Mesendoderm (in vitro differentiated cells): ENCODE measurements around the gene ATPAF2.

Experiments
- DNase-seq: peaks from one replicate; pipeline ENCODE4 v3.0.0; 2013
- H2AK5ac ChIP-seq: 2 replicates; pipeline ENCODE4 v1.6.1; 2013; ENCODE audit warnings: low read length, inconsistent platforms
- H2BK120ac ChIP-seq: 2 replicates; pipeline ENCODE4 v1.6.1; 2013; ENCODE audit warnings: low read depth, mild to moderate bottlenecking, low read length, moderate library complexity, mixed read lengths
- H2BK15ac ChIP-seq: replicated peaks from 2 replicates; pipeline ENCODE4 v1.6.1; 2013; ENCODE audit warnings: low read depth, mild to moderate bottlenecking, moderate library complexity
- H2BK5ac ChIP-seq: 2 replicates; pipeline ENCODE4 v1.6.1; 2013; ENCODE audit warnings: low read length, inconsistent platforms
- H3K18ac ChIP-seq: 2 replicates; pipeline ENCODE4 v1.6.1; 2013; ENCODE audit warnings: mild to moderate bottlenecking, low read length, mixed read lengths
- H3K23ac ChIP-seq: one replicate; pipeline ENCODE4 v1.6.1; 2013; ENCODE audit warnings: low read length
- H3K27ac ChIP-seq: 2 replicates; pipeline ENCODE4 v1.5.1; 2013; ENCODE audit warnings: low read depth, mild to moderate bottlenecking, inconsistent platforms, low read length, moderate library complexity
- H3K27me3 ChIP-seq: 2 replicates; pipeline ENCODE4 v1.6.1; 2013; ENCODE audit warnings: low read length, control low read depth, mild to moderate bottlenecking, inconsistent platforms; ENCODE audit not compliant: insufficient read depth, poor library complexity
- H3K36me3 ChIP-seq: 2 replicates; pipeline ENCODE4 v1.6.1; 2013; ENCODE audit warnings: low read length, inconsistent platforms; ENCODE audit not compliant: control insufficient read depth, insufficient read depth
- H3K4ac ChIP-seq: one replicate; pipeline ENCODE4 v1.6.1; 2013; ENCODE audit warnings: low read depth, mild to moderate bottlenecking, low read length, moderate library complexity
- H3K4me1 ChIP-seq: 2 replicates; pipeline ENCODE4 v1.6.1; 2013; ENCODE audit warnings: low read depth, low read length, inconsistent platforms; ENCODE audit not compliant: control insufficient read depth
- H3K4me2 ChIP-seq: 2 replicates; pipeline ENCODE4 v1.6.1; 2013; ENCODE audit warnings: low read length
- H3K4me3 ChIP-seq: 2 replicates; pipeline ENCODE4 v1.5.1; 2013; ENCODE audit warnings: mild to moderate bottlenecking, low read length
- H3K56ac ChIP-seq: one replicate; pipeline ENCODE4 v1.6.1; 2013; ENCODE audit warnings: low read length
- H3K79me1 ChIP-seq: 2 replicates; pipeline ENCODE4 v1.6.1; 2013; ENCODE audit warnings: low read length, inconsistent platforms
- H3K79me2 ChIP-seq: 2 replicates; pipeline ENCODE4 v1.6.1; 2013; ENCODE audit warnings: mild to moderate bottlenecking, low read length; ENCODE audit not compliant: control insufficient read depth, insufficient read depth
- H3K9ac ChIP-seq: 2 replicates; pipeline ENCODE4 v1.6.1; 2013; ENCODE audit warnings: low read length, inconsistent platforms
- H4K5ac ChIP-seq: one replicate; pipeline ENCODE4 v1.6.1; 2013; ENCODE audit warnings: low read length
- H4K8ac ChIP-seq: one replicate; pipeline ENCODE4 v1.6.1; 2013; ENCODE audit warnings: low read depth, mild to moderate bottlenecking, control low read depth, low read length, moderate library complexity
- WGBS: extraction: QIAGEN DNeasy Blood & Tissue Kit; methylation state at CpG from one replicate; pipeline ENCODE4 v1.1.7; 2013; ENCODE audit warnings: low lambda C conversion rate, missing lambda C conversion rate; ENCODE audit not compliant: insufficient coverage; ENCODE audit errors: extremely low coverage; 5-methylcytosine and 5-hydroxymethylcytosine counted together

ATPAF2 gene

GRCh38 chr17:17981330-17981729 lies 57.6 kb downstream of the ATPAF2 start:
- H3K4me2 ChIP-seq, result no peak overlapping the region
- H2BK5ac ChIP-seq, result no peak overlapping the region
- H3K56ac ChIP-seq, result no peak overlapping the region
- no peak overlapping the region for H3K4ac ChIP-seq
- H3K18ac ChIP-seq, result no peak overlapping the region
- no CpG with 5 or more reads among the region's 9 CpGs for WGBS
- H2BK120ac ChIP-seq, result no peak overlapping the region
- no peak overlapping the region for H2AK5ac ChIP-seq
- no peaks in the 10 kb centered on the region for H3K27me3 ChIP-seq
- H3K9ac ChIP-seq, result no peak overlapping the region
- H3K4me1 ChIP-seq, result no peaks in the 10 kb centered on the region
- no peak overlapping the region for H3K23ac ChIP-seq
- no peak overlapping the region for H3K4me3 ChIP-seq
- H3K36me3 ChIP-seq, result no peaks in the 10 kb centered on the region
- no peak overlapping the region for H4K5ac ChIP-seq
- no peak overlapping the region for H2BK15ac ChIP-seq
- H4K8ac ChIP-seq, result no peak overlapping the region
- H3K27ac ChIP-seq, result no peak overlapping the region
- DNase-seq, result no peak
- H3K79me1 ChIP-seq, result no peaks in the 10 kb centered on the region
- H3K79me2 ChIP-seq, result no peaks in the 10 kb centered on the region

- H3K79me2 ChIP-seq, result no peaks in the 10 kb centered on the region
- no peak overlapping the region for H3K27ac ChIP-seq
- no peak overlapping the region for H2BK5ac ChIP-seq
- DNase-seq, result no peak
- no peak overlapping the region for H3K9ac ChIP-seq
- no peaks in the 10 kb centered on the region for H3K27me3 ChIP-seq
- no peaks in the 10 kb centered on the region for H3K79me1 ChIP-seq
- no peaks in the 10 kb centered on the region for H3K36me3 ChIP-seq
- H2BK120ac ChIP-seq, result no peak overlapping the region
- no peak overlapping the region for H3K4me2 ChIP-seq
- H3K23ac ChIP-seq, result no peak overlapping the region
- no peak overlapping the region for H3K18ac ChIP-seq
- H2BK15ac ChIP-seq, result no peak overlapping the region
- no peak overlapping the region for H3K56ac ChIP-seq
- H2AK5ac ChIP-seq, result no peak overlapping the region
- no peak overlapping the region for H3K4ac ChIP-seq
- H3K4me3 ChIP-seq, result no peak overlapping the region
- no peak overlapping the region for H4K8ac ChIP-seq
- no peak overlapping the region for H4K5ac ChIP-seq
- H3K4me1 ChIP-seq, result no peaks in the 10 kb centered on the region
- WGBS, result no CpG with 5 or more reads among the region's 3 CpGs
These were observed 59.2 kb downstream of the ATPAF2 start for GRCh38 chr17:17979778-17980177.

- H4K5ac ChIP-seq, result no peak overlapping the region
- no peaks in the 10 kb centered on the region for H3K79me2 ChIP-seq
- H3K4ac ChIP-seq, result no peak overlapping the region
- H3K36me3 ChIP-seq, result no peaks in the 10 kb centered on the region
- H2AK5ac ChIP-seq, result no peak overlapping the region
- H4K8ac ChIP-seq, result no peak overlapping the region
- H3K23ac ChIP-seq, result no peak overlapping the region
- no peak overlapping the region for H3K4me3 ChIP-seq
- no peak overlapping the region for H2BK15ac ChIP-seq
- H3K18ac ChIP-seq, result no peak overlapping the region
- H2BK120ac ChIP-seq, result no peak overlapping the region
- H3K4me1 ChIP-seq, result no peaks in the 10 kb centered on the region
- no peak overlapping the region for H3K9ac ChIP-seq
- no peak overlapping the region for H3K27ac ChIP-seq
- no peak overlapping the region for H2BK5ac ChIP-seq
- 100% methylated on average over 1 of the region's 14 CpGs for WGBS
- no peaks in the 10 kb centered on the region for H3K79me1 ChIP-seq
- H3K56ac ChIP-seq, result no peak overlapping the region
- no peak for DNase-seq
- H3K27me3 ChIP-seq, result no peaks in the 10 kb centered on the region
- H3K4me2 ChIP-seq, result no peak overlapping the region
These were observed 60.2 kb downstream of the ATPAF2 start for GRCh38 chr17:17978481-17979424.

- no peak overlapping the region for H3K27ac ChIP-seq
- no peak overlapping the region for H2BK5ac ChIP-seq
- no peaks in the 10 kb centered on the region for H3K79me2 ChIP-seq
- H3K4me3 ChIP-seq, result no peak overlapping the region
- H3K18ac ChIP-seq, result no peak overlapping the region
- no peaks in the 10 kb centered on the region for H3K79me1 ChIP-seq
- H3K4me2 ChIP-seq, result no peak overlapping the region
- H3K56ac ChIP-seq, result peak overlapping the region; percentile 58
- no peak overlapping the region for H4K5ac ChIP-seq
- no peaks in the 10 kb centered on the region for H3K27me3 ChIP-seq
- no peak overlapping the region for H3K4ac ChIP-seq
- H2BK120ac ChIP-seq, result no peak overlapping the region
- no CpG with 5 or more reads among the region's 10 CpGs for WGBS
- DNase-seq, result no peak
- H3K36me3 ChIP-seq, result no peaks in the 10 kb centered on the region
- H3K23ac ChIP-seq, result no peak overlapping the region
- no peaks in the 10 kb centered on the region for H3K4me1 ChIP-seq
- no peak overlapping the region for H4K8ac ChIP-seq
- H2BK15ac ChIP-seq, result no peak overlapping the region
- H3K9ac ChIP-seq, result no peak overlapping the region
- no peak overlapping the region for H2AK5ac ChIP-seq
These were observed 61.9 kb downstream of the ATPAF2 start for GRCh38 chr17:17976931-17977570.

- no peaks in the 10 kb centered on the region for H3K36me3 ChIP-seq
- no peak overlapping the region for H3K4me2 ChIP-seq
- WGBS, result no CpG with 5 or more reads among the region's 8 CpGs
- no peak for DNase-seq
- H4K5ac ChIP-seq, result no peak overlapping the region
- H4K8ac ChIP-seq, result no peak overlapping the region
- H3K9ac ChIP-seq, result no peak overlapping the region
- no peak overlapping the region for H2BK15ac ChIP-seq
- no peak overlapping the region for H2BK120ac ChIP-seq
- no peak overlapping the region for H3K23ac ChIP-seq
- H3K79me1 ChIP-seq, result no peaks in the 10 kb centered on the region
- no peak overlapping the region for H2AK5ac ChIP-seq
- H3K4me3 ChIP-seq, result no peak overlapping the region
- no peak overlapping the region for H3K4ac ChIP-seq
- no peak overlapping the region for H3K56ac ChIP-seq
- H3K27me3 ChIP-seq, result no peaks in the 10 kb centered on the region
- peaks cover 5% of the 10 kb centered on the region for H3K4me1 ChIP-seq
- no peak overlapping the region for H3K27ac ChIP-seq
- H2BK5ac ChIP-seq, result no peak overlapping the region
- no peaks in the 10 kb centered on the region for H3K79me2 ChIP-seq
- no peak overlapping the region for H3K18ac ChIP-seq
These were observed 63.5 kb downstream of the ATPAF2 start for GRCh38 chr17:17975436-17975835.
